Endothelial cell of umbilical vein (primary cell): ENCODE results near the gene INSRR. TPM values are rescaled to one million over a fixed set of nuclear protein-coding genes. Genes with fewer than 3 reads are reported as not detected.

Experiments
- BruUV-seq: library from RNA; stranded (reverse); fragments of 400-500 nt; replicated peaks from 2 replicates; lab custom pipeline; 2021; lab: Mats Ljungman, UMichigan
- CTCF ChIA-PET: fragments of 300-600, 350-600 bp; sonication (Branson Sonifier 250); formaldehyde crosslinking; loops from one replicate; lab custom pipeline; 2021; ENCODE audit warnings: antibody characterized with exemption, inconsistent platforms; lab: Charles Lee
- POLR2A ChIA-PET: fragments of 300-600, 350-600 bp; sonication (Branson Sonifier 250); formaldehyde crosslinking; loops from one replicate; lab custom pipeline; 2021; ENCODE audit warnings: antibody characterized with exemption, inconsistent platforms; lab: Charles Lee
- DNase-seq: peaks from one replicate; pipeline ENCODE4 v3.0.0-alpha.2; 2011; ENCODE audit warnings: low read depth, low spot score
- FAIRE-seq: peaks from 2 replicates; lab custom pipeline; 2011; peaks lifted over from hg19 to GRCh38; lab: Jason Lieb, UNC
- H2AFZ ChIP-seq: 2 replicates; pipeline ENCODE4 v1.6.0; 2012; ENCODE audit warnings: low read depth, low read length, control low read depth, inconsistent platforms
- H3K27ac ChIP-seq: 2 replicates; pipeline ENCODE4 v1.5.1; 2011; ENCODE audit warnings: low read depth, mild to moderate bottlenecking, control low read depth, low read length, moderate library complexity; ENCODE audit not compliant: insufficient read depth
- H3K27me3 ChIP-seq, 2 experiments: 2 replicates each; pipeline versions ENCODE4 v1.6.0 to v1.6.1; 2011; ENCODE audit warnings: low read length in 2 of 2, mixed read lengths in 1 of 2; ENCODE audit not compliant: control insufficient read depth in 2 of 2, insufficient read depth in 2 of 2
- H3K36me3 ChIP-seq, 2 experiments: 2 replicates in 1 of 2; 3 replicates in 1 of 2; pipeline ENCODE4 v1.5.1; 2011; ENCODE audit warnings: low read length in 2 of 2, mild to moderate bottlenecking in 1 of 2, moderate library complexity in 1 of 2; ENCODE audit not compliant: control insufficient read depth in 2 of 2, insufficient read depth in 2 of 2; ENCODE audit errors: extremely low read depth in 1 of 2
- H3K4me1 ChIP-seq: 3 replicates; pipeline ENCODE4 v1.5.1; 2011; ENCODE audit warnings: mild to moderate bottlenecking, low read length; ENCODE audit not compliant: control insufficient read depth, insufficient read depth; ENCODE audit errors: extremely low read depth
- H3K4me2 ChIP-seq: 2 replicates; pipeline ENCODE4 v1.6.1; 2011; ENCODE audit warnings: low read length, control low read depth, mixed read lengths; ENCODE audit not compliant: insufficient read depth
- H3K4me3 ChIP-seq, 3 experiments: fragments of 200-600 bp in 1 of 3; sonication (generic), shearing (Covaris generic) in 1 of 3; replicated peaks in 1 of 3; 2 replicates each; pipeline ENCODE4 v1.5.1; 2011 to 2016; ENCODE audit warnings: control low read depth in 3 of 3, low read length in 3 of 3, mild to moderate bottlenecking in 2 of 3, inconsistent platforms in 1 of 3, low read depth in 1 of 3, moderate library complexity in 1 of 3; ENCODE audit not compliant: insufficient read depth in 1 of 3
- H3K79me2 ChIP-seq: 2 replicates; pipeline ENCODE4 v1.6.0; 2012; ENCODE audit warnings: low read length, inconsistent platforms; ENCODE audit not compliant: control insufficient read depth, insufficient read depth
- H3K9ac ChIP-seq: replicated peaks from 2 replicates; pipeline ENCODE3; 2011; ENCODE audit warnings: low read length, control low read depth; ENCODE audit not compliant: insufficient read depth; ENCODE audit errors: extremely low read depth
- H3K9me1 ChIP-seq: replicated peaks from 3 replicates; pipeline ENCODE4 v1.6.0; 2011; ENCODE audit warnings: mild to moderate bottlenecking, low read length; ENCODE audit not compliant: control insufficient read depth, insufficient read depth; ENCODE audit errors: extremely low read depth
- H3K9me3 ChIP-seq: replicated peaks from 2 replicates; pipeline ENCODE4 v1.5.1; 2012; ENCODE audit warnings: low read length, inconsistent platforms; ENCODE audit not compliant: control insufficient read depth, insufficient read depth
- H4K20me1 ChIP-seq: replicated peaks from 2 replicates; pipeline ENCODE3; 2011; ENCODE audit warnings: mild to moderate bottlenecking, low read length; ENCODE audit not compliant: control insufficient read depth, insufficient read depth; ENCODE audit errors: extremely low read depth
- EZH2 ChIP-seq: IDR thresholded peaks from 2 replicates; pipeline ENCODE4 v1.6.1; 2012; ENCODE audit warnings: borderline replicate concordance, low read depth, mild to moderate bottlenecking, moderate library complexity, low read length, inconsistent platforms; ENCODE audit not compliant: severe bottlenecking
- FOS ChIP-seq: IDR thresholded peaks from 2 replicates; pipeline ENCODE4 v1.6.1; 2011; ENCODE audit warnings: mild to moderate bottlenecking, low read length, moderate library complexity, borderline replicate concordance; ENCODE audit not compliant: insufficient read depth
- GATA2 ChIP-seq: IDR thresholded peaks from 2 replicates; pipeline ENCODE4 v1.7.0; 2011; ENCODE audit warnings: low read depth, mild to moderate bottlenecking, moderate library complexity, mixed read lengths, low read length; ENCODE audit not compliant: insufficient read length, insufficient read depth
- JUN ChIP-seq: IDR thresholded peaks from 2 replicates; pipeline ENCODE4 v1.6.1; 2011; ENCODE audit warnings: borderline replicate concordance, low read depth; ENCODE audit not compliant: insufficient read length, insufficient read depth
- MYC ChIP-seq: IDR thresholded peaks from one replicate; pipeline ENCODE4 v1.6.1; 2011; ENCODE audit warnings: mild to moderate bottlenecking, low read depth, low read length
- POLR2A ChIP-seq: IDR thresholded peaks from 2 replicates; pipeline ENCODE4 v1.6.1; 2012; ENCODE audit warnings: low read depth, mild to moderate bottlenecking, control low read depth, low read length
- POLR2AphosphoS5 ChIP-seq: IDR thresholded peaks from 2 replicates; pipeline ENCODE4 v1.6.1; 2012; ENCODE audit warnings: low read depth, mild to moderate bottlenecking, control low read depth, low read length, moderate library complexity; ENCODE audit not compliant: insufficient read depth
- dilution Hi-C: fragments of 300-500 bp; cut with MboI; formaldehyde crosslinking; loops from one replicate; pipeline ENCODE4 v1.15.0; 2019; ENCODE audit warnings: low sequenced_read_pairs; ENCODE audit not compliant: extremely low pct_ligation_motif_present
- intact Hi-C: fragments of 100-400 bp; cut with micrococcal nuclease; formaldehyde crosslinking; loops from one replicate; pipeline ENCODE4 v1.10.0; 2022
- polyA plus RNA-seq, 4 experiments: library from polyadenylated mRNA; depleted of rRNA in 3 of 4; stranded (reverse) in 3 of 4; unstranded in 1 of 4; fragments of >200 nt; gene quantifications; 2 replicates each; pipeline versions ENCODE4 v1.2.1 to v1.2.3, GENCODE V29; 2011 to 2012; ENCODE audit warnings: missing spikeins in 1 of 4
- total RNA-seq: library from RNA; stranded (reverse); gene quantifications from 2 replicates; pipeline ENCODE4 v1.2.3, GENCODE V29; 2021
- TF ChIP-seq, protein P1 (sequence below), 2 donors: IDR thresholded peaks; 1 replicate in 1 of 2; 2 replicates in 1 of 2; pipeline ENCODE4 v1.5.1; 2011; ENCODE audit warnings: low read length in 2 of 2, mild to moderate bottlenecking in 2 of 2, moderate library complexity in 2 of 2, control low read depth in 1 of 2, inconsistent platforms in 1 of 2, low read depth in 1 of 2; ENCODE audit not compliant: insufficient read depth in 1 of 2; ENCODE audit errors: extremely low read depth in 1 of 2

The INSRR gene
- total and polyA plus RNA-seq, 2 donors (not counting 3 experiments of a cell fraction or from before 2014, with no cell fraction given): not detected

DNA sequence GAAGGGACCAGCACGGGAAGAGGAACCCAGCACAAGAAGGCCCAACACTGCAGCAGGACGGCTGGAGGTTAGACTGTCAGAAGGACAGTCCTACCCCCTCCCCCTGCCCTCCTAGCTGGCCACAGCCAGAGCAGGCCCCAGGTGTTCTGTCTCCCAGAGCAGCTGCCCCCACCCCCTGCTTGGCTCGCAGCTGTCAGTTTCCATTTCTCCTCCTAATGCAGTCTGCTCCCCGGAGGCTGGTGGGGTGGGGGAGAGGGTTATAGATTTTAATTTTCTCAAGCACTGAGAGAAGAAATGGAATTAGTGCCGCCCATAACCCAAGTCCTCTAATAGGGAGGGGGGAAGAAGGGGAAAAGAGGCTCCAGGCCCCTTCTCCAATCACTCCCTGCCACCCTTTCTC lies 21.6 kb upstream of the INSRR start:
- H4K20me1 ChIP-seq: no peaks in the 10 kb centered on the region
- H3K9ac ChIP-seq: no peak overlapping the region
- no peak for FAIRE-seq
- H3K36me3 ChIP-seq: no peaks in the 10 kb centered on the region
- H3K4me3 ChIP-seq: no peak overlapping the region
- H3K4me1 ChIP-seq: peaks cover 11% of the 10 kb centered on the region
- no peak overlapping the region for H3K27ac ChIP-seq
- no peak overlapping the region for H2AFZ ChIP-seq
- no TSS peak for BruUV-seq
- intact Hi-C loops (no loop called here), dilution Hi-C loops (no loop called here)
- peaks cover 17% of the 10 kb centered on the region in 2 experiments for H3K27me3 ChIP-seq
- no peak for DNase-seq
- CTCF ChIA-PET: interaction anchor here (1.0 to 1.9 kb wide), 7 partner anchors 10 to 191 kb away, joined by 3 to 7 read pairs (median 6); partner anchors contain the start of gene NTRK1
- H3K79me2 ChIP-seq: no peaks in the 10 kb centered on the region
- H3K9me1 ChIP-seq: no peaks in the 10 kb centered on the region
- H3K9me3 ChIP-seq: no peaks in the 10 kb centered on the region
- POLR2A ChIA-PET: no interaction called here
- no peak overlapping the region for H3K4me2 ChIP-seq
- TF ChIP-seq MYC (no peak), EZH2 (no peak), GATA2 (no peak), JUN (no peak)
- TF ChIP-seq, protein P1, sequence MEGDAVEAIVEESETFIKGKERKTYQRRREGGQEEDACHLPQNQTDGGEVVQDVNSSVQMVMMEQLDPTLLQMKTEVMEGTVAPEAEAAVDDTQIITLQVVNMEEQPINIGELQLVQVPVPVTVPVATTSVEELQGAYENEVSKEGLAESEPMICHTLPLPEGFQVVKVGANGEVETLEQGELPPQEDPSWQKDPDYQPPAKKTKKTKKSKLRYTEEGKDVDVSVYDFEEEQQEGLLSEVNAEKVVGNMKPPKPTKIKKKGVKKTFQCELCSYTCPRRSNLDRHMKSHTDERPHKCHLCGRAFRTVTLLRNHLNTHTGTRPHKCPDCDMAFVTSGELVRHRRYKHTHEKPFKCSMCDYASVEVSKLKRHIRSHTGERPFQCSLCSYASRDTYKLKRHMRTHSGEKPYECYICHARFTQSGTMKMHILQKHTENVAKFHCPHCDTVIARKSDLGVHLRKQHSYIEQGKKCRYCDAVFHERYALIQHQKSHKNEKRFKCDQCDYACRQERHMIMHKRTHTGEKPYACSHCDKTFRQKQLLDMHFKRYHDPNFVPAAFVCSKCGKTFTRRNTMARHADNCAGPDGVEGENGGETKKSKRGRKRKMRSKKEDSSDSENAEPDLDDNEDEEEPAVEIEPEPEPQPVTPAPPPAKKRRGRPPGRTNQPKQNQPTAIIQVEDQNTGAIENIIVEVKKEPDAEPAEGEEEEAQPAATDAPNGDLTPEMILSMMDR (IDR thresholded peaks at IDR 0.05; ENCODE audit: extremely low read depth in 1 of 2, insufficient read depth in 1 of 2, low read depth in 1 of 2, low read length in 2 of 2): no peak

DNA sequence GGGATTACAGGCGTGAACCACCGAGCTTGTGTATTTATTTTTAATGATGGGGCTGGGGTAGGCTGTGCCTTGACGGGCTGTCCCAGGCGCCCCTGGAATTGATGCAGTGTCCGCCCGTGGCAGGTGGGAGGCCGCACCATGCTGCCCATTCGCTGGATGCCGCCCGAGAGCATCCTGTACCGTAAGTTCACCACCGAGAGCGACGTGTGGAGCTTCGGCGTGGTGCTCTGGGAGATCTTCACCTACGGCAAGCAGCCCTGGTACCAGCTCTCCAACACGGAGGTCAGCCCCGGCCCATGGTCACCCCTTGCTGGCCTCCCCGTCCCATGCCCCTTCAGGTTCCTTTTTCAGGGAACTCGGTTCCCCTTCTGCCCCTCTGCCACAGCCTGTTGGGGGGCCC lies 21.0 kb upstream of the INSRR start:
- CTCF ChIA-PET: interaction anchor here (0.8 to 1.9 kb wide), 4 partner anchors 10 to 154 kb away, joined by 3 to 7 read pairs (median 4); partner anchors contain the start of gene NTRK1
- Histone ChIP-seq H3K4me2 (no peak overlapping the region), H3K36me3 (no peaks in the 10 kb centered on the region), H3K9me3 (no peaks in the 10 kb centered on the region), H2AFZ (no peak overlapping the region), H3K79me2 (no peaks in the 10 kb centered on the region), H3K9ac (no peak overlapping the region), H3K4me3 (no peak overlapping the region), H3K27me3 (peaks cover 15% of the 10 kb centered on the region in 2 experiments), H3K27ac (no peak overlapping the region), H3K9me1 (no peaks in the 10 kb centered on the region), H3K4me1 (peaks cover 14% of the 10 kb centered on the region), H4K20me1 (no peaks in the 10 kb centered on the region)
- TF ChIP-seq GATA2 (no peak), JUN (no peak), FOS (no peak), POLR2A (no peak), MYC (no peak), POLR2AphosphoS5 (no peak)
- TF ChIP-seq, protein P1 (IDR thresholded peaks at IDR 0.05; ENCODE audit: extremely low read depth in 1 of 2, insufficient read depth in 1 of 2, low read depth in 1 of 2, low read length in 2 of 2): no peak
- no TSS peak for BruUV-seq
- dilution Hi-C loops (no loop called here), intact Hi-C loops (no loop called here)
- POLR2A ChIA-PET: no interaction called here
- FAIRE-seq (no peak), DNase-seq (no peak)
